HAP-1 (cell line): Measurements from ENCODE around the gene TOP3B.

ENCODE experiments used
- DNase-seq, 2 experiments: peaks; one replicate each; pipeline ENCODE4 v3.0.0-alpha.2; 2016 to 2020; ENCODE audit warnings: low spot score in 2 of 2
- H3K27me3 ChIP-seq: fragments of 250-450 bp; sonication (Bioruptor Pico); 2 replicates; pipeline ENCODE4 v1.5.1; 2020; ENCODE audit warnings: low read depth, mild to moderate bottlenecking, moderate library complexity
- H3K36me3 ChIP-seq: fragments of 250-450 bp; sonication (Bioruptor Pico); replicated peaks from 2 replicates; pipeline ENCODE4 v1.5.1; 2020; ENCODE audit warnings: mild to moderate bottlenecking
- H3K4me1 ChIP-seq: fragments of 250-450 bp; sonication (Bioruptor Pico); 2 replicates; pipeline ENCODE4 v1.5.1; 2020; ENCODE audit warnings: mild to moderate bottlenecking
- H3K4me3 ChIP-seq: fragments of 250-450 bp; sonication (Bioruptor Pico); 2 replicates; pipeline ENCODE4 v1.5.1; 2020; ENCODE audit warnings: mild to moderate bottlenecking, moderate library complexity
- H3K9me3 ChIP-seq: fragments of 250-450 bp; sonication (Bioruptor Pico); 2 replicates; pipeline ENCODE4 v1.5.1; 2020; ENCODE audit warnings: mild to moderate bottlenecking, moderate library complexity
- in situ Hi-C: fragments of 300-500 bp; cut with MboI; formaldehyde crosslinking; loops from 3 replicates; pipeline ENCODE4 v1.14.3; 2020; ENCODE audit warnings: low sequenced_read_pairs, inconsistent platforms, mixed read lengths

TOP3B gene

DNA sequence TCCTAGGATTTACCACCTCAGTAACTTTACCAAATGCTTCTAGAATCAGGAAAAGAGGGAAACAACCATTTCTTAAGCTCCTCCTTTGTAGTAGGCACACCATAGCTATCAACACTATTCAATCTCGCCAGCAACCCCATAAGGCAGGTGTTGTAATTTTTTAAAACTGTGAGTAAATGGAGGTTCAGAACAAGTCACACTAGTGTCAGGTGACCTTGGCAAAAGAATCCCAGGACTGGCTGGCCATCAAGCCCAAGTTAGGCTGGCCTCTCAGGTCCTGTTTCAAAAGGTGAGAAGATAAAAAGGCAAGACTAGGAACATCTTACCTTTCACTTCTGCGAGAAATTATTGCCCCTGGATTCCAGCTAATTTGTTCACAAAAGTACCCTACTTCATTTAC, 713 bp downstream of the TOP3B start:
- DNase-seq, result no peak
- Histone ChIP-seq H3K4me3 (peak overlapping the region; percentile 94), H3K4me1 (peaks cover 7% of the 10 kb centered on the region), H3K27me3 (no peaks in the 10 kb centered on the region), H3K9me3 (no peaks in the 10 kb centered on the region), H3K36me3 (peaks cover 8% of the 10 kb centered on the region; the same call in 1 of the 2 replicates)
- in situ Hi-C loops, result no loop called here

DNA sequence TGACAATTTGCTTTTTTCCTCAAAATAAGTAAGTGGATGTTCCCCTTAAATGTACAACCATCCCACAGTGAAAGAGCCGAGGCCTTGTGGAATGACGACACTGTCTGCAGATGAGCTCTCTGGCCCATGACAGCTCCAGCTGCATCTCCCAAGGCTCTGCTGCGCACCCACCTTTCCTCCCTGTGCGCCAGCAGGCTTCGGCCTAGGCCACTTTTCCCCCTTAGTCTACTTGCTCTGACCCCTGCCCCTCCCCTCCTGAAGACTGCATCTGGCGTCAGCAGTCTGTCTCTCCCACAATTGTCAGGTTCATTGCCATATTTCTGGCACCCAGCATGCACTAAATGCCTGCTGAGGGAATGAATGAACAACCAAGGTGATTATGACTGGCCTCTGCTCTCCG, 2.0 kb downstream of the TOP3B start:
- H3K36me3 ChIP-seq, result peaks cover 10% of the 10 kb centered on the region
- no peaks in the 10 kb centered on the region for H3K27me3 ChIP-seq
- DNase-seq, result no peak
- no peaks in the 10 kb centered on the region for H3K9me3 ChIP-seq
- no peak overlapping the region for H3K4me3 ChIP-seq
- peaks cover 7% of the 10 kb centered on the region for H3K4me1 ChIP-seq
- in situ Hi-C loops, result no loop called here

DNA sequence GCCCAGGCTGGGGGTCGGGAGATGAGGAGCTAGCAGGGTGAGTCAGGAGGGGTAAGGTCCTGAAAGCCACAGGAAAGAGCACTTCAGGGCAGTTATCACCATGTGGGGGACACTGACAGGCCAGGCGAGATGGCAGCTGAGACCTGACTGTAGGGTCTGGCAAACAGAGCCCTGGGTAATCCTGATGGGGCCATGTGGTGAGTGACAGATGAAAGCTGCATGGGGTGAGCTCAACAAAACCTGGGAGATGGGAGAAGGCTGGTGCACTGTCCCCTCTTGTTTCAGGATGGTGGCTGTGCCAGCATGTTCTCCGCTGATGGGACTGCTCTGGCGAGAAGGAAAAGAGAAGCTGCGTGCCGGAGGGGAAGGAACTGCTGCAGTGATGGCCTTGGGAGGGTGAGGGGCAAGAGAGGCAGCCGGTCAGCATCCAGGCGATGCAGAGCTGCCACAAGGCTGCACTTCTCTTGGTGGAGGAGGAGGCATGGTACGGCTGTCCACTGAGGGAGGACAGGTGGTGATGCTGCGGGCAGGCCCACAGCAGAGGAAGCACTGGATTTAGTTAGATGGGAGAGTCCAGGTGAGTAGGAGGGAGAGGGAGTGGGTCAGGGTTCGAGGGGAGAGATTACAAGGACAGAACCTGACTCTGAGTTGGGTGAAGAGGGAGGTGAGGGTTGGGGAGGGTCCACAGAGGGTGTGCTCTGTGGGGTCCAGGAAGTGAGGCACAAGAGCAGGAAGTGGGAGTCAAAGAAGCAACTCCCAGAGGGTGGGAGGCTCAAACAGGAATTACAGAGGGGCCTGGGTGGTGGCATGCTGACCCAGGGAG, 3.8 kb downstream of the TOP3B start:
- no peak for DNase-seq
- Histone ChIP-seq H3K27me3 (no peaks in the 10 kb centered on the region), H3K36me3 (peaks cover 28% of the 10 kb centered on the region), H3K4me1 (peaks cover 7% of the 10 kb centered on the region), H3K9me3 (no peaks in the 10 kb centered on the region), H3K4me3 (no peak overlapping the region)
- in situ Hi-C loops, result no loop called here

DNA sequence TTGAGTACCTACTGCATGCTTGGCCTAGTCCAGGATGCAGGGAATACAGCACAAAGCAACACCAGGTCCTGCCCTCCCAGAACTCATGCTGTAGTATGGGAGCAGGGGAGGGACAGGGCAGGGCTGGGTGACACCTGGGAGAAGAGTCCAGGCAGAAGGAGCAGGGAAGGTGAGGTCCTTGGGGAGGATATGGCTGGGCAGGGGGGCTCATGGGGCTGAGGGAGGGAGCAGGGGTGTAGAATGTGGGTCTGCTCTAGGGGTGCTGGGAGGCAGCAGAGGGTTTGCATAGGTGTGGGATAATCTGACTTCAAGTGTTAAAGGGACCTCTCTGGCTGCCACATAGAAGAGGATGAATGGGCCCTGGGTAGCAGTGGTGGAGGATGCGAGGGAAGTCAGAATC, 4.8 kb downstream of the TOP3B start:
- Histone ChIP-seq H3K36me3 (peaks cover 31% of the 10 kb centered on the region), H3K27me3 (no peaks in the 10 kb centered on the region), H3K4me3 (no peak overlapping the region), H3K4me1 (peaks cover 7% of the 10 kb centered on the region), H3K9me3 (no peaks in the 10 kb centered on the region)
- in situ Hi-C loops, result no loop called here
- DNase-seq, result no peak

DNA sequence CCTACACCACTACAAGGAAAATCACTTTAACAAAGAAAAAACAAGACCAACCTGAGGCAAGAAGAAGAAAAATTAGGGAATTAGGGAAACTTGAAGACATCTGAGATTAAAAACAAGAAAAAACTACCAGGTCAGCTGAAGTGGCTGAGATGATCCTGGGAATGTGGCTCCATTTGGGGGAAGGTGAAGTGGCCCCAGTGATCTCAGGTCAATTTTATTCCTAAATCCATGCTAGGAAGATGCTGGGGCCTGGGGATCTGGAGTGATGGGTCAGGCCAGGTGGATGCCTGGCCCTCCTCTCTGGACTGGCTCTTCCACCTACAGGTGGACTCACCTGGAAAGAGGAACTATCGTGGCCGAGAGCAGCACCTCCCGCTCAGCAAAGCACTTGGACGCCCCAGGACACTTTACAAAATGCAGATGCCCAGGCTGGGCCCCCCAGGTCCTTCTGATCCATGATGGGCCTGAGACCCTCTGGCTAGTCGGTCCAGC, 6.7 kb downstream of the TOP3B start:
- Histone ChIP-seq H3K4me1 (no peaks in the 10 kb centered on the region), H3K9me3 (no peaks in the 10 kb centered on the region), H3K27me3 (no peaks in the 10 kb centered on the region), H3K36me3 (peaks cover 40% of the 10 kb centered on the region), H3K4me3 (no peak overlapping the region)
- DNase-seq, result no peak
- in situ Hi-C loops, result no loop called here

DNA sequence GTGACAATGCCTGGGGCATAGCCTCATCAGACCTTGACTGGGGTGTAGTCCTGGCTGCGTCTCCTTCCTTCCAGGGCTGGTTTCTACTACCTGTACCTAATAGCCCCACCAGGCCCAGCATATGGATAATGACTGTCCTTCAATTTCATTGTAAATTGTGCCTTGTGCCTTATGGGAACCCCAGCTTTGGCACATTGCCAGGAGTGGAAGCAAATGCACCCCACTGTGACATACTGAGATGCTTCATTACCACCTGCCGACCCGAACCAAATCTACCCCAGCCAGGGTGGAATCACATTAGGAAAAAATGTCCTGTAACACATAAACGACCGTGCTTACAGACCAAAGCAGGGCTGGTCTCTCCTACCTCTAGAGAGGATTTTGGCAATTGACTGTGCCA, 7.3 kb downstream of the TOP3B start:
- in situ Hi-C loops, result no loop called here
- H3K4me3 ChIP-seq, result no peak overlapping the region
- peaks cover 46% of the 10 kb centered on the region for H3K36me3 ChIP-seq
- no peaks in the 10 kb centered on the region for H3K4me1 ChIP-seq
- DNase-seq, result no peak
- no peaks in the 10 kb centered on the region for H3K9me3 ChIP-seq
- no peaks in the 10 kb centered on the region for H3K27me3 ChIP-seq

DNA sequence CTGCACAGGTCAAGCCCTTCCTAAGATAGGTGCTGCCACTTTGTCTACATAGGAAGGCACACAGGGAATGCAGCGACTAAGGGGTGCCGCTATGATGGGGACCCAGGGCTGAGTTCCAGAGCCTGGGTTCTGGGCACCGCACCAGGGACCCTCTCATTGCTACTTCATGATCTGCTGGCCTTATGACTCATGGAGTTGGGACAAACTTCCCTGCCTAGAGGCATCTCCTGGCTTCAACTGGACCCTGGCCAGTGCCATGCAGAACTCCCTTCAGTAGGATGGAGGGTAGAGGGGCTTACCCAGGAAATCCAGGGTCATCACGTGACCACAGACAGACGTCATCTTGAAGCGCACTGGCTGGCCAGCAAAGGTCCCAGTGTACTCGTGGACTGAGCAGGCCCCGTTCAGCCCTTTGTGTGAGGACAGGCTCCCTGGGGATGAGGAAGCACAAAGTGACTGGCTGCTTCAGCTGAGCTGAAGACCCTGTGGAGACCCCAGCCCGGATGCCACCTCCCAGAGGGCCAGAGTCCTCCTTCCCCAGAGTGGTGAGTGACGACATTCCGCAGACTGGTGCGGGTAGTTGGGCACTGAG, 8.4 kb downstream of the TOP3B start:
- in situ Hi-C loops, result no loop called here
- H3K4me3 ChIP-seq, result no peak overlapping the region
- no peaks in the 10 kb centered on the region for H3K9me3 ChIP-seq
- no peak for DNase-seq
- H3K36me3 ChIP-seq, result peaks cover 56% of the 10 kb centered on the region
- no peaks in the 10 kb centered on the region for H3K4me1 ChIP-seq
- no peaks in the 10 kb centered on the region for H3K27me3 ChIP-seq

DNA sequence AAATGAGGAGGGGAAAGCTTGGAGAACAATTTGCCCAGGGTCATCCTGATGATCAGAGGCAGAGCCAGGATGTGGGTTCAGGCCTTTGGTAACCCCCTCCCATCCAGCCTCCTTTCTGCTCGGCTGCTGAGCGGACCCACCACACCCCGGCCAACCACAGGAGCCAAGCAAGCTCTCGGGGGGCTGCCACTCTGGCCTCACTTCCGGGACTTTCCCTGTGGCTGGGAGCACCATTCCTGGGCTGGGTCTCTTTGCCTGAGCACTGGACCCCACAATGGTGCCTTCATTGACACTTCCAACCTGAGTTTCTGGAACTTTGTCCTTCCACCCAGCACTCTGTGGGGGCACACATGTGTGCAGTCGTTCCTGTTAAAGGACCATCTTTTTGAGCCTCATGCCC, 9.8 kb downstream of the TOP3B start:
- no peaks in the 10 kb centered on the region for H3K9me3 ChIP-seq
- no peaks in the 10 kb centered on the region for H3K4me1 ChIP-seq
- no peak for DNase-seq
- in situ Hi-C loops, result no loop called here
- H3K27me3 ChIP-seq, result no peaks in the 10 kb centered on the region
- no peak overlapping the region for H3K4me3 ChIP-seq
- peaks cover 68% of the 10 kb centered on the region for H3K36me3 ChIP-seq

DNA sequence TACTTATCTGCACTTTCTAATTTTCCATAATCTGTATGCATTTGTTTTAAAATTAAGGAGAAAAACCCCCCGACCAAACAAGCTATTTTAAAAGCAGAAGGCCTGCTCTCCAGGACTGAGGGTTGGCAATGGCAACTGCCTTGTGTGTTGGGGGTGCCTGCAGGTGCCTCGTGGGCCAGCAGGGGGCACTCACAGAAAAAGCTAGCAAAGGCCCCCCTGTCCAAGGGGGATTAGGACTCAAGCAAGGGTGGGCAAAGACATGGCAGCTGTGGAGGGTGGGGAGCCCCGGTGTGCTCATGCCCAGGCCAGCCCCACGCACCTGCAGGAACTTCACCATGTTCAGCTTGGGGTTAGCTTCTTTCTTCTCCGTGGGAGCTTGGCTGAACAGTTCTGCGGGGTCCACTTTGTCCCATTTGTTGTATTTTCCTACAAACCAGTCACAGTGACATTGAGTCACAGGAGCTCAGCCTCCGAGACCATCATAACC, 10.3 kb downstream of the TOP3B start:
- Histone ChIP-seq H3K27me3 (no peaks in the 10 kb centered on the region), H3K36me3 (peaks cover 71% of the 10 kb centered on the region), H3K9me3 (no peaks in the 10 kb centered on the region), H3K4me3 (no peak overlapping the region), H3K4me1 (no peaks in the 10 kb centered on the region)
- peak; percentile 23 to 77 for DNase-seq
- in situ Hi-C loops, result no loop called here

DNA sequence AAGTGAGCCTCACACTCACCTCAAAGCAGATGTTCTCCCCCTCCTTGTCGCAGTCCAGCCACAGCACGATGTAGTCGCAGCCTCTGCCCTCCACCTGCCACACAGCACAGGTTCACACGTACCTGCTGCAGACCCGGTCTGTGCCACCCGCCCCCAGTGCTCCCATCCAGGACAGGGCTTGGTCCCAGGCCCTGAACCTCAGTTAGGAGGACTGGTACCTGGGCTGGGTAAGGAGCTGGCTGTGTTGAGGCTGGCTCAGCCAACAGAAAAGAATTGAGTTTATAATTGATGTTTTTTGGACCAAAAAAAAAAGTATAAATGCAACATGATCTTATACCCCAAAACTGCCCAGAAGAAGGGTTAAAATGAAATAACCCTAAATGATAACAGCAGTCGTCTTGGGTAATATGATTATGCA, 10.7 kb downstream of the TOP3B start:
- H3K36me3 ChIP-seq, result peaks cover 76% of the 10 kb centered on the region
- no peaks in the 10 kb centered on the region for H3K9me3 ChIP-seq
- in situ Hi-C loops, result no loop called here
- no peak overlapping the region for H3K4me3 ChIP-seq
- no peaks in the 10 kb centered on the region for H3K27me3 ChIP-seq
- DNase-seq, result no peak
- H3K4me1 ChIP-seq, result no peaks in the 10 kb centered on the region

DNA sequence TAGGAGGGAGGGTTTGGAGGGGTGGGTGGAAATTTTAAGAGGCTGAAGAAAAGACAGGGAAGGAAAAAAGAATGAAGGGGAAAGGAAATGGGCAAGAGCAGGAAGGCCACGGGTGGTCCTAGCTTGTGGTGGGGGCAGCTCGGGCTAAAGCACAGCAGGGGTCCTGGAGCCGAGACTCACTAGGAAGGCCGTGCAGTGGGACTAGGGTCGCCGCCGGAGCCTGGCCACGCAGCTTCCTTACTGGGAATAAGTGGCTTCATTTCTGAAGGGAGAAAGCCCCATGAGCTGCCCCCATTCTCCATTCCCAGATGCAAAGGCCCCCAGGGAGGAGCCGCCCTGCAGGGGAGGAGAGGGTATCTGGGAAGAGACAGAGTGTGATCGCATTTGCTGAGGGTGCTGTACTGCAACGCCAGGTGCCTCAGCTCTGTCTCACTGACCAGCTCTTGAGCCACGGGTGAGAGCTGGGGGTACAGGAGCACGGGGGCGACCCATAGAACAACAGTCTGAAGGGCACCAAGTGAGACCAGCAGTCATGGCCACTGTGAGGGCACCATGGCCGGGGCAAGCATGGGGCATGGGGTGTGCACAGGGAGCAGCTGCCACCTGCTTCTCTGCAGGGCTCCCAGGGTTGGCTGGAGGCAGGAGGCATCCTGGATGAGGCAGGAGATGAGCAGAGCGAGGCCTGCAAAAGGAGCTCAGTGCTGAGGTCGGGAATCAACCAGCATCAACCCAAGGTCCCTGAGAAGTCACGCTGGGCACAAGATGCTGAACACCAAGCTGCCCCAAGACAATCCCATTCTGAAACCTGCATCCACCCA, 11.6 kb downstream of the TOP3B start:
- no peaks in the 10 kb centered on the region for H3K4me1 ChIP-seq
- H3K36me3 ChIP-seq, result peaks cover 85% of the 10 kb centered on the region
- in situ Hi-C loops, result no loop called here
- no peak for DNase-seq
- no peaks in the 10 kb centered on the region for H3K27me3 ChIP-seq
- no peaks in the 10 kb centered on the region for H3K9me3 ChIP-seq
- no peak overlapping the region for H3K4me3 ChIP-seq

DNA sequence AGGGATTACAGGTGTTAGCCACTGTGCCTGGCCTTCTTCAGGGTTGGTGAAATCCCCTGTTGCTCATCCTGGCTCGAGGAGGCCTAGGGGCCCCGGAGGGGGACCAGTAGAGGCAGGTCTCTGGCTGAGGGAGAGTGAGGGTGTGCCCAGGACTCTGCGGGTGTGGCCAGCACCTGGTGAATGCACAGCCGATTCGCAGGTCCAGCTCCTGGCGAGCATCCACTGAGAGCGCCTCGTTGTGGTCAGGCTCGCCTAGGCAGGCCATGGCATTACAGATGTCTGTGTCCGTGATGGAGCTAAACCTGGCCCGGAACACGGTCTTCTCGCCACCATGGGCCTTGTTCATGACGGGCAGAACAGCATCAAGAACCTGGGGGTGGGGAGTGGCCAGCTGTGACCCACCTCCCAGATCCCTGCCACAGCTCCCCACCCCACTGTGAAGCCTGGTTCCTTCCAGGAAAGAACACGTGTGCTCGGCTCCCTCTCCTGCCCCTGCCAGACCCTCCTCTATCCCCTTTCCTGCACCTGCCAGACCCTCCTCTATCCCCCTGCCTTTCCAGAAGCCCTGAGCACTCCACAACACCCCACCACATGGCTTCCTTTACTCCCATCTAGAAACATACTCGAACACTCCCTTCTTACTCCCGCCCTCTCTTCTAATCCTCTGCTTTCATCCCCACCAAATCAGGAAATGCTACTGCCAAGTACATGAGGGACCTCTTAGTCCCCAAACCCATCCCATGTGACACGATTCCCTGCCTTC, 12.4 kb downstream of the TOP3B start:
- in situ Hi-C loops, result no loop called here
- H3K4me3 ChIP-seq, result no peak overlapping the region
- no peaks in the 10 kb centered on the region for H3K4me1 ChIP-seq
- no peak for DNase-seq
- no peaks in the 10 kb centered on the region for H3K27me3 ChIP-seq
- H3K9me3 ChIP-seq, result no peaks in the 10 kb centered on the region
- H3K36me3 ChIP-seq, result peaks cover 87% of the 10 kb centered on the region

DNA sequence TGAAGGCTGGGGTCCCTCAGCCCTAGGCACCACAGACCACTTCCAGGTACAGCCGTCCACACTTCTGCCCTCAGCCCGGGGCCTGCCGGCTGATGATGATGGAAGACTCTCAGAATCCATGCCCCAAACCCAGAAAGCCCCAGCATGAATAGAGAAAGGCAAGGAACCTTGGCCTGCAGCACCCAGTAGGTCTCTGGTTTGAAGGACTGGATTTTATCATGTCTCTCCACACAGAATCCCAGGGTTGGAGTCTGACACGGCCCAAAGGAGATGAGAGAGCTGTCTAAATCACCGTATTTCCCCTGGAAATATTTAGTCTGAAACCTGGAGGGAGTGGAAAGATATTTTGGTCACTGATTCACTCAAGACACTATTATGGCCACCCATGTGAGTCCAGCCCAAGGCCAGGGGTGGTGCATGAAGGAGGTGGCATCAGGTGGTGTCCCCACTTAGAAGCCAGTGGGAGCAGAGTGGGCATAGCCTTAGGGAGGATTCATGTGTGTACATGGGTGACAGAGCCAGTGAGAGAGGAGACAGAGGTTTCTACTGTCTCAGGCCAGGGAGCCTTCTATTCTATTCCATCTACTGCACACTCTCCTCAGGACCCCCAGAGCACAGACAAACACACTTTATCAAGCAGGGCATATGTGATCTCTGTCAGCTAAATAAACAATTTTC, 14.0 kb downstream of the TOP3B start:
- Histone ChIP-seq H3K9me3 (no peaks in the 10 kb centered on the region), H3K27me3 (no peaks in the 10 kb centered on the region), H3K4me3 (no peak overlapping the region), H3K36me3 (peaks cover 87% of the 10 kb centered on the region), H3K4me1 (no peaks in the 10 kb centered on the region)
- in situ Hi-C loops, result no loop called here
- no peak for DNase-seq
